Esophagus squamous epithelium (tissue), 4 donors: ENCODE results near the gene MPPED2.

Experiments
- CTCF ChIP-seq, 6 experiments: fragments of 450-650 bp in 4 of 6; fragments of 200-600 bp in 2 of 6; sonication (generic) in 2 of 6; IDR thresholded peaks; one replicate each; pipeline ENCODE4 v1.5.1; 2016 to 2019; ENCODE audit warnings: antibody characterized with exemption in 6 of 6, mild to moderate bottlenecking in 4 of 6, moderate library complexity in 4 of 6
- POLR2A ChIP-seq, 4 donors: fragments of 450-650 bp; IDR thresholded peaks; one replicate each; pipeline ENCODE4 v1.6.1; 2017; ENCODE audit warnings: antibody characterized with exemption in 4 of 4, mild to moderate bottlenecking in 4 of 4, moderate library complexity in 3 of 4

GRCh38 chr11:30583476-30584280, 2.5 kb downstream of the MPPED2 start:
- TF ChIP-seq CTCF (IDR thresholded peaks at IDR 0.05) (no peak), POLR2A (IDR thresholded peaks at IDR 0.05) (no peak)
